Measurements from ENCODE around the gene NEDD4L.

DNA sequence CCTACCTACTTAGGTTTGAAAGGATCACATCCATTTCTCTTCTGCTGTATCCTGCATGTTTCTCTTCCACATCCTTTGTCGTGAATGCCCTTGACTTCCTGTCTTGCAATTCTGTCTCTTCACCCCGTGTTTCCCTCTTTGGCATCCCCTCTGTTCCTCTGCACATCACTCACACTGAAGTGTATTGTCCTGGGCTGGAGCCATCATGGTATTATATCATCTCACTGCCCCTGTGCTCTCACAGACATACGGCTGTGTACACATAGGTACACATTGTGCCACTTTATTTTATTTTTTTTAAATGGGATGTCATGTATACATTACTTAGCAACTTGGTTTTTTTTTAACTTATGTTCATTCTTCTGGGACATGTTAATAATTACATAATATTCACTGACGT, 293.3 kb downstream of the NEDD4L start:
- TF ChIP-seq, protein P1, sequence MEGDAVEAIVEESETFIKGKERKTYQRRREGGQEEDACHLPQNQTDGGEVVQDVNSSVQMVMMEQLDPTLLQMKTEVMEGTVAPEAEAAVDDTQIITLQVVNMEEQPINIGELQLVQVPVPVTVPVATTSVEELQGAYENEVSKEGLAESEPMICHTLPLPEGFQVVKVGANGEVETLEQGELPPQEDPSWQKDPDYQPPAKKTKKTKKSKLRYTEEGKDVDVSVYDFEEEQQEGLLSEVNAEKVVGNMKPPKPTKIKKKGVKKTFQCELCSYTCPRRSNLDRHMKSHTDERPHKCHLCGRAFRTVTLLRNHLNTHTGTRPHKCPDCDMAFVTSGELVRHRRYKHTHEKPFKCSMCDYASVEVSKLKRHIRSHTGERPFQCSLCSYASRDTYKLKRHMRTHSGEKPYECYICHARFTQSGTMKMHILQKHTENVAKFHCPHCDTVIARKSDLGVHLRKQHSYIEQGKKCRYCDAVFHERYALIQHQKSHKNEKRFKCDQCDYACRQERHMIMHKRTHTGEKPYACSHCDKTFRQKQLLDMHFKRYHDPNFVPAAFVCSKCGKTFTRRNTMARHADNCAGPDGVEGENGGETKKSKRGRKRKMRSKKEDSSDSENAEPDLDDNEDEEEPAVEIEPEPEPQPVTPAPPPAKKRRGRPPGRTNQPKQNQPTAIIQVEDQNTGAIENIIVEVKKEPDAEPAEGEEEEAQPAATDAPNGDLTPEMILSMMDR (conservative IDR thresholded peaks at IDR 0.05) = no peak
- TF ChIP-seq EZH2 (IDR thresholded peaks at IDR 0.05; ENCODE audit: low read depth) = no peak

Measured in PC-9 (cell line).